ENCODE data around the gene REG1B. TPM values are rescaled to one million over a fixed set of nuclear protein-coding genes. Genes with fewer than 3 reads are reported as not detected.

Gene REG1B
- total RNA-seq, 1 donor from 2014 or later: not detected

GRCh38 chr2:79116997-79117928 is 29.5 kb upstream of the REG1B start:
- Histone ChIP-seq H3K9me3 (ENCODE audit: low read depth) (no peaks in the 10 kb centered on the region), H3K36me3 (no peaks in the 10 kb centered on the region), H3K4me3 (no peak overlapping the region), H3K27ac (no peak overlapping the region), H3K9ac (no peak overlapping the region), H4K20me1 (ENCODE audit: low read depth) (no peaks in the 10 kb centered on the region), H3K27me3 (no peaks in the 10 kb centered on the region), H3K79me2 (ENCODE audit: low read depth) (no peaks in the 10 kb centered on the region), H3K4me1 (no peaks in the 10 kb centered on the region), H2AFZ (replicated peaks) (no peak overlapping the region), H3F3A (ENCODE audit: low read depth) (no peaks in the 10 kb centered on the region), H3K4me2 (no peak overlapping the region)
- peaks cover 5% of the 10 kb centered on the region for H3K9me3 Mint-ChIP-seq
- TF ChIP-seq EZH2phosphoT487 (IDR thresholded peaks at IDR 0.05): no peak
- no peak for TF ChIP-seq CTCF (IDR thresholded peaks at IDR 0.05)
- TF ChIP-seq EZH2 (IDR thresholded peaks at IDR 0.05): no peak
- no peaks in the 10 kb centered on the region for H3K27me3 Mint-ChIP-seq (ENCODE audit: insufficient read depth, low read depth)
- no peaks in the 10 kb centered on the region for H3K4me1 Mint-ChIP-seq
- no peak for DNase-seq (ENCODE audit: low spot score)
- no peaks in the 10 kb centered on the region for H3K36me3 Mint-ChIP-seq
- H3K27ac Mint-ChIP-seq: no peak overlapping the region
- no peak overlapping the region for H3K4me3 Mint-ChIP-seq

GRCh38 chr2:79114797-79115494 is 27.2 kb upstream of the REG1B start:
- Mint-ChIP-seq H3K4me3 (no peak overlapping the region), H3K4me1 (no peaks in the 10 kb centered on the region), H3K27ac (no peak overlapping the region), H3K36me3 (no peaks in the 10 kb centered on the region), H3K27me3 (ENCODE audit: insufficient read depth, low read depth) (no peaks in the 10 kb centered on the region), H3K9me3 (peaks cover 11% of the 10 kb centered on the region)
- no peaks in the 10 kb centered on the region for H3F3A ChIP-seq (ENCODE audit: low read depth)
- no peak overlapping the region for H2AFZ ChIP-seq (replicated peaks)
- H3K9ac ChIP-seq: no peak overlapping the region
- no peaks in the 10 kb centered on the region for H3K27me3 ChIP-seq
- H4K20me1 ChIP-seq (ENCODE audit: low read depth): no peaks in the 10 kb centered on the region
- DNase-seq (ENCODE audit: low spot score): no peak
- no peak overlapping the region for H3K4me3 ChIP-seq
- TF ChIP-seq EZH2phosphoT487 (IDR thresholded peaks at IDR 0.05) (no peak), EZH2 (IDR thresholded peaks at IDR 0.05) (no peak), CTCF (IDR thresholded peaks at IDR 0.05) (no peak)
- no peak overlapping the region for H3K4me2 ChIP-seq
- H3K4me1 ChIP-seq: no peaks in the 10 kb centered on the region
- H3K27ac ChIP-seq: no peak overlapping the region
- H3K36me3 ChIP-seq: no peaks in the 10 kb centered on the region
- H3K79me2 ChIP-seq (ENCODE audit: low read depth): no peaks in the 10 kb centered on the region
- H3K9me3 ChIP-seq (ENCODE audit: low read depth): no peaks in the 10 kb centered on the region

GRCh38 chr2:79112269-79112668 is 24.5 kb upstream of the REG1B start:
- no peak overlapping the region for H3K4me3 Mint-ChIP-seq
- no peaks in the 10 kb centered on the region for H3F3A ChIP-seq (ENCODE audit: low read depth)
- H3K36me3 Mint-ChIP-seq: no peaks in the 10 kb centered on the region
- no peak for DNase-seq (ENCODE audit: low spot score)
- no peak overlapping the region for H3K27ac ChIP-seq
- no peak overlapping the region for H3K9ac ChIP-seq
- no peaks in the 10 kb centered on the region for H3K9me3 ChIP-seq (ENCODE audit: low read depth)
- no peak overlapping the region for H3K4me3 ChIP-seq
- H3K4me2 ChIP-seq: peak overlapping the region; percentile 2
- TF ChIP-seq EZH2 (IDR thresholded peaks at IDR 0.05) (no peak), EZH2phosphoT487 (IDR thresholded peaks at IDR 0.05) (no peak), CTCF (IDR thresholded peaks at IDR 0.05) (no peak)
- H3K4me1 ChIP-seq: no peaks in the 10 kb centered on the region
- peaks cover 9% of the 10 kb centered on the region for H3K9me3 Mint-ChIP-seq
- H2AFZ ChIP-seq (replicated peaks): no peak overlapping the region
- H3K27ac Mint-ChIP-seq: no peak overlapping the region
- H4K20me1 ChIP-seq (ENCODE audit: low read depth): no peaks in the 10 kb centered on the region
- H3K4me1 Mint-ChIP-seq: no peaks in the 10 kb centered on the region
- no peaks in the 10 kb centered on the region for H3K36me3 ChIP-seq
- H3K27me3 Mint-ChIP-seq (ENCODE audit: insufficient read depth, low read depth): no peaks in the 10 kb centered on the region
- no peaks in the 10 kb centered on the region for H3K27me3 ChIP-seq
- no peaks in the 10 kb centered on the region for H3K79me2 ChIP-seq (ENCODE audit: low read depth)
